ENCODE measurements around the gene MAPKAPK2.

- TF ChIP-seq CTCF (IDR thresholded peaks at IDR 0.05): no peak
- no peak for TF ChIP-seq POLR2AphosphoS5 (IDR thresholded peaks at IDR 0.05; ENCODE audit: insufficient read depth in 1 of 2, low read depth in 1 of 2)
Observed at GRCh38 chr1:206687251-206687914, 2.7 kb downstream of the MAPKAPK2 start.
